HepG2 (cell line): ENCODE data around the gene ASTN1. TPM values are rescaled to one million over a fixed set of nuclear protein-coding genes. Genes with fewer than 3 reads are reported as not detected.

Experiments used
- ATAC-seq: fragments of 200-7000 bp; cut with Tn5 transposase; 3 replicates; pipeline ENCODE4 v1.9.1; 2020; ENCODE audit warnings: mild to moderate bottlenecking, moderate library complexity
- BruUV-seq: library from RNA; stranded (reverse); fragments of 400-500 nt; replicated peaks from 2 replicates; lab custom pipeline; 2021; lab: Mats Ljungman, UMichigan
- CTCF ChIA-PET: fragments of 300-600 bp; formaldehyde crosslinking; extraction: SDS; loops from one replicate; lab custom pipeline; 2021; ENCODE audit warnings: low total read pairs, inconsistent platforms, low intra/inter-chr PET ratio; lab: Yijun Ruan, JAX
- POLR2A ChIA-PET: fragments of 350-600 bp; sonication (Branson Sonifier 250); formaldehyde crosslinking; loops from one replicate; lab custom pipeline; 2020; ENCODE audit warnings: antibody characterized with exemption, inconsistent platforms; lab: Yijun Ruan, JAX
- DNase-seq: peaks from one replicate; pipeline ENCODE4 v3.0.0-alpha.2; 2015; ENCODE audit warnings: low spot score
- FAIRE-seq: peaks from 3 replicates; lab custom pipeline; 2011; peaks lifted over from hg19 to GRCh38; lab: Jason Lieb, UNC
- H2AFZ ChIP-seq: one replicate; pipeline ENCODE4 v1.6.1; 2011; ENCODE audit warnings: low read length, inconsistent platforms
- H3K27ac ChIP-seq: fragments of 300-600 bp; 3 replicates; pipeline ENCODE4 v1.8.0; 2011; ENCODE audit warnings: mixed run types, mild to moderate bottlenecking, mixed read lengths, low read length, inconsistent platforms; ENCODE audit not compliant: insufficient read depth; ENCODE audit errors: extremely low read length
- H3K27me3 ChIP-seq, 2 experiments: fragments of 200-600 bp in 1 of 2; 2 replicates in 1 of 2; 3 replicates in 1 of 2; pipeline versions ENCODE4 v1.6.0 to v1.8.0; 2011; ENCODE audit warnings: low read length in 2 of 2, mild to moderate bottlenecking in 2 of 2, moderate library complexity in 2 of 2, inconsistent platforms in 1 of 2; ENCODE audit not compliant: insufficient read depth in 2 of 2, control insufficient read depth in 1 of 2
- H3K36me3 ChIP-seq, 2 experiments: fragments of 200-600 bp in 1 of 2; replicated peaks in 1 of 2; 2 replicates in 1 of 2; 3 replicates in 1 of 2; pipeline versions ENCODE4 v1.5.1 to v1.8.0; 2011; ENCODE audit warnings: low read length in 2 of 2, inconsistent platforms in 1 of 2; ENCODE audit not compliant: insufficient read depth in 2 of 2, control insufficient read depth in 1 of 2
- H3K4me1 ChIP-seq: 2 replicates; pipeline ENCODE4 v1.5.1; 2012; ENCODE audit warnings: low read length, inconsistent platforms; ENCODE audit not compliant: insufficient read depth
- H3K4me2 ChIP-seq: 2 replicates; pipeline ENCODE4 v1.6.0; 2011; ENCODE audit warnings: low read depth, low read length, inconsistent platforms
- H3K4me3 ChIP-seq, 3 experiments: fragments of 200-600 bp in 1 of 3; sonication (generic), shearing (Covaris generic) in 1 of 3; replicated peaks in 1 of 3; 2 replicates each; pipeline ENCODE4 v1.5.1; 2011 to 2016; ENCODE audit warnings: low read length in 3 of 3, inconsistent platforms in 2 of 3, low read depth in 2 of 3, mild to moderate bottlenecking in 2 of 3, control low read depth in 1 of 3, mixed read lengths in 1 of 3; ENCODE audit not compliant: insufficient read depth in 1 of 3
- H3K79me2 ChIP-seq: one replicate; pipeline ENCODE4 v1.6.1; 2011; ENCODE audit warnings: low read length, inconsistent platforms; ENCODE audit not compliant: insufficient read depth
- H3K9ac ChIP-seq: 2 replicates; pipeline ENCODE4 v1.6.0; 2011; ENCODE audit warnings: mild to moderate bottlenecking, low read depth, low read length, inconsistent platforms; ENCODE audit not compliant: insufficient read depth
- H3K9me3 ChIP-seq: 2 replicates; pipeline ENCODE4 v1.5.1; 2012; ENCODE audit warnings: mild to moderate bottlenecking, low read length
- H4K20me1 ChIP-seq: 2 replicates; pipeline ENCODE4 v1.6.0; 2011; ENCODE audit warnings: inconsistent platforms, mild to moderate bottlenecking, low read length, moderate library complexity; ENCODE audit not compliant: insufficient read depth
- ASH2L ChIP-seq: fragments of 300-600, 200-600 bp; sonication (generic); IDR thresholded peaks from 2 replicates; pipeline ENCODE4 v1.7.0; 2017; ENCODE audit warnings: low read depth, mild to moderate bottlenecking, moderate library complexity, mixed read lengths, low read length; ENCODE audit not compliant: insufficient read length
- BHLHE40 ChIP-seq: IDR thresholded peaks from 2 replicates; pipeline ENCODE4 v1.6.1; 2011; ENCODE audit warnings: low read length, improper control_type of control experiment
- EED ChIP-seq: sonication (generic); formaldehyde crosslinking; IDR thresholded peaks from 2 replicates; pipeline ENCODE4 v1.5.0; 2020; ENCODE audit warnings: mild to moderate bottlenecking, missing genetic modification reagents
- KLF11 ChIP-seq: IDR thresholded peaks from 2 replicates; pipeline ENCODE4 v1.6.1; 2016; ENCODE audit warnings: missing compliant biosample characterization
- SP2 ChIP-seq: sonication (generic); formaldehyde crosslinking; IDR thresholded peaks from 2 replicates; pipeline ENCODE4 v1.5.1; 2020; ENCODE audit warnings: mild to moderate bottlenecking, missing genetic modification reagents
- U2AF2 ChIP-seq: fragments of 200-400 bp; formaldehyde crosslinking; IDR thresholded peaks from 2 replicates; pipeline ENCODE4 v1.6.1; 2017; ENCODE audit warnings: low read depth, mild to moderate bottlenecking, low read length
- WIZ ChIP-seq: sonication (generic); formaldehyde crosslinking; IDR thresholded peaks from 2 replicates; pipeline ENCODE4 v1.5.1; 2020; ENCODE audit warnings: mild to moderate bottlenecking, missing genetic modification reagents
- ZSCAN22 ChIP-seq: sonication (generic); formaldehyde crosslinking; IDR thresholded peaks from 2 replicates; pipeline ENCODE4 v1.4.0; 2020; ENCODE audit warnings: mild to moderate bottlenecking, missing genetic modification reagents
- WGBS: methylation state at CpG from one replicate; pipeline ENCODE4 v1.1.6; 2017; ENCODE audit warnings: low lambda C conversion rate; 5-methylcytosine and 5-hydroxymethylcytosine counted together
- in situ Hi-C: cut with HindIII; loops from 2 replicates; pipeline ENCODE4 v1.10.0; 2017; ENCODE audit warnings: low pct_unique_long_range_greater_than_20kb; ENCODE audit not compliant: extremely low pct_ligation_motif_present
- intact Hi-C: fragments of 100-400 bp; cut with micrococcal nuclease; formaldehyde crosslinking; loops from one replicate; pipeline ENCODE4 v1.10.0; 2022; ENCODE audit not compliant: unreplicated experiment
- polyA plus RNA-seq, 8 experiments: library from polyadenylated mRNA; depleted of rRNA in 3 of 8; stranded (reverse) in 7 of 8; unstranded in 1 of 8; fragments of >200 nt; fragmentation: Illumina TruSeq in 4 of 8; extraction: Trizol in 4 of 8; gene quantifications; 2 replicates each; pipeline versions ENCODE4 v1.2.1 to v1.2.3, GENCODE V29; 2011 to 2016; ENCODE audit warnings: low read depth in 4 of 8, missing spikeins in 1 of 8, mixed read lengths in 1 of 8; ENCODE audit not compliant: insufficient read depth in 1 of 8
- total RNA-seq, 5 experiments: library from RNA; depleted of rRNA; stranded (reverse); fragments of >200 nt; fragmentation: Illumina TruSeq; extraction: Trizol; gene quantifications; 2 replicates each; pipeline ENCODE4 v1.2.3, GENCODE V29; 2016; ENCODE audit warnings: low read depth in 1 of 5
- TF ChIP-seq, protein P1 (sequence below): conservative IDR thresholded peaks from 2 replicates; pipeline ENCODE4 v1.6.1; 2018; ENCODE audit warnings: missing genetic modification reagents
- TF ChIP-seq, protein P2 (sequence below): sonication (generic); formaldehyde crosslinking; IDR thresholded peaks from 2 replicates; pipeline ENCODE4 v1.8.0; 2022; ENCODE audit warnings: missing genetic modification reagents, mild to moderate bottlenecking, moderate library complexity, borderline replicate concordance
- TF ChIP-seq, protein P3 (sequence below): IDR thresholded peaks from 2 replicates; pipeline ENCODE4 v1.6.1; 2016; ENCODE audit warnings: mild to moderate bottlenecking

Gene ASTN1
- total and polyA plus RNA-seq, 2 of the 13 experiments (the other 11 are each of a cell fraction or from before 2014, with no cell fraction given) = not detected

DNA sequence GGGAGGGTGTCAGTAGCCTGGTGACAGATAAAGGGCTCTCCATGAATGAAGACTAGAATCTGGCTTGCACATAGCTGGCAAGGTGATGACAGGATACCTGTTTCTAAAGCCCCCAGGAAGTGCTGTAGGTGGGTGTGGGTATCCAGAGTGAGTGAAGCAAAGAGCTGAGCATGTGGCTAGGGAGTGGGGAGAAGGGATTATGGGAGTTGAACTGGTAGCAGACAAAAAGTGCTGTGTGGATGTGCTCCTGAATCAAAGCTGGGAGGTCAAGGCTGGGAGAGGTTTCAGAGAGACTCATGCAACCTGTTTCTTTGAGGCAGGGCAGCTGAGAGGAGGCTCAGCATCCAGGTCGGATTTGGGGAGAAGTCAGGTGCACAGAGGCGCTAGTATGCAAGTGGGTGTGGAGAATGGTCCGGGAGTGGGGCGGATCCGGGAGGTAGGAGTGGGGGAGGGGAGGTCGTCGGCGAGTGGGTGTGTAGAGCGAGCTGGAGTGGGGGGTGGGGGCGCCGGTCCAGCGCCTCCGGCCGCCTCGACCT is 600 bp downstream of the ASTN1 start:
- in situ Hi-C loops = no loop called here
- FAIRE-seq (no peak), ATAC-seq (no peak), DNase-seq (no peak)
- H3K4me3 ChIP-seq = no peak overlapping the region
- peaks cover 0 to 6% of the 10 kb centered on the region in 2 experiments; a peak in 1 of 5 replicates for H3K27me3 ChIP-seq
- no peaks in the 10 kb centered on the region for H3K79me2 ChIP-seq
- H2AFZ ChIP-seq = no peak overlapping the region
- H4K20me1 ChIP-seq = no peaks in the 10 kb centered on the region
- CTCF ChIA-PET = no interaction called here
- no peaks in the 10 kb centered on the region for H3K4me1 ChIP-seq
- H3K4me2 ChIP-seq = no peak overlapping the region
- intact Hi-C loops = no loop called here
- POLR2A ChIA-PET = no interaction called here
- BruUV-seq = no TSS peak
- TF ChIP-seq SP2 (CRISPR knock-in tag) (no peak), WIZ (CRISPR knock-in tag) (no peak)
- H3K27ac ChIP-seq = no peak overlapping the region
- 21% methylated on average over 5 of the region's 15 CpGs for WGBS
- H3K9ac ChIP-seq = no peak overlapping the region
- H3K36me3 ChIP-seq = no peaks in the 10 kb centered on the region
- H3K9me3 ChIP-seq = no peaks in the 10 kb centered on the region

DNA sequence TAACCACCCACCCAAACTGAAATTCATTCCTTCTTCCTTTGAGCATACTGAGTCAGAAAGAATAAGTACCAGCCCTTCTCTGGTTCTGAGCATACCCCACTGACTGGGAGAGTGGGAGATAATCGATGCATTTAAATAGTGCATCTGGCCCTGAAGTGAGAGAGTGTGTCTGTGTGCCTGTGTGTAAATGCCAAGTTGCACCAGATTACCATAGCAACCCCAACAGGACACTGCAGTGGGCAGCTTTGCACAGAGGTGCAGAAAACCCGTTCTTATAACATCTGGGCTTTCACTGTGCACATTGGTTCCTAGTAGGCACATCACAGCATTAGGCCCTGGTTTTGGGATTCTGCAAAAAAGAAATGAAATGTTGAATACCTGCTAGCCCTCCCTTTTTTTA is 2.3 kb downstream of the ASTN1 start:
- in situ Hi-C loops = no loop called here
- DNase-seq (no peak), ATAC-seq (no peak), FAIRE-seq (no peak)
- WGBS = 0% methylated on average over 1 of the region's 2 CpGs
- ChIA-PET CTCF (no interaction called here), POLR2A (no interaction called here)
- H3K27ac ChIP-seq = no peak overlapping the region
- no peak overlapping the region for H3K4me2 ChIP-seq
- BruUV-seq = no TSS peak
- H3K36me3 ChIP-seq = no peaks in the 10 kb centered on the region
- H3K79me2 ChIP-seq = no peaks in the 10 kb centered on the region
- intact Hi-C loops = no loop called here
- no peak overlapping the region for H2AFZ ChIP-seq
- no peak overlapping the region for H3K9ac ChIP-seq
- no peaks in the 10 kb centered on the region for H3K9me3 ChIP-seq
- H4K20me1 ChIP-seq = no peaks in the 10 kb centered on the region
- no peaks in the 10 kb centered on the region for H3K4me1 ChIP-seq
- H3K4me3 ChIP-seq = no peak overlapping the region
- peaks cover 0 to 6% of the 10 kb centered on the region in 2 experiments; a peak in 1 of 5 replicates for H3K27me3 ChIP-seq
- TF ChIP-seq EED (CRISPR knock-in tag) (no peak), ZSCAN22 (no peak), BHLHE40 (no peak), U2AF2 (no peak), KLF11 (CRISPR knock-in tag) (no peak), ASH2L (no peak)
- TF ChIP-seq, protein P1, sequence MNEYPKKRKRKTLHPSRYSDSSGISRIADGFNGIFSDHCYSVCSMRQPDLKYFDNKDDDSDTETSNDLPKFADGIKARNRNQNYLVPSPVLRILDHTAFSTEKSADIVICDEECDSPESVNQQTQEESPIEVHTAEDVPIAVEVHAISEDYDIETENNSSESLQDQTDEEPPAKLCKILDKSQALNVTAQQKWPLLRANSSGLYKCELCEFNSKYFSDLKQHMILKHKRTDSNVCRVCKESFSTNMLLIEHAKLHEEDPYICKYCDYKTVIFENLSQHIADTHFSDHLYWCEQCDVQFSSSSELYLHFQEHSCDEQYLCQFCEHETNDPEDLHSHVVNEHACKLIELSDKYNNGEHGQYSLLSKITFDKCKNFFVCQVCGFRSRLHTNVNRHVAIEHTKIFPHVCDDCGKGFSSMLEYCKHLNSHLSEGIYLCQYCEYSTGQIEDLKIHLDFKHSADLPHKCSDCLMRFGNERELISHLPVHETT (CRISPR knock-in tag) = no peak
- TF ChIP-seq, protein P2, sequence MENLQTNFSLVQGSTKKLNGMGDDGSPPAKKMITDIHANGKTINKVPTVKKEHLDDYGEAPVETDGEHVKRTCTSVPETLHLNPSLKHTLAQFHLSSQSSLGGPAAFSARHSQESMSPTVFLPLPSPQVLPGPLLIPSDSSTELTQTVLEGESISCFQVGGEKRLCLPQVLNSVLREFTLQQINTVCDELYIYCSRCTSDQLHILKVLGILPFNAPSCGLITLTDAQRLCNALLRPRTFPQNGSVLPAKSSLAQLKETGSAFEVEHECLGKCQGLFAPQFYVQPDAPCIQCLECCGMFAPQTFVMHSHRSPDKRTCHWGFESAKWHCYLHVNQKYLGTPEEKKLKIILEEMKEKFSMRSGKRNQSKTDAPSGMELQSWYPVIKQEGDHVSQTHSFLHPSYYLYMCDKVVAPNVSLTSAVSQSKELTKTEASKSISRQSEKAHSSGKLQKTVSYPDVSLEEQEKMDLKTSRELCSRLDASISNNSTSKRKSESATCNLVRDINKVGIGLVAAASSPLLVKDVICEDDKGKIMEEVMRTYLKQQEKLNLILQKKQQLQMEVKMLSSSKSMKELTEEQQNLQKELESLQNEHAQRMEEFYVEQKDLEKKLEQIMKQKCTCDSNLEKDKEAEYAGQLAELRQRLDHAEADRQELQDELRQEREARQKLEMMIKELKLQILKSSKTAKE (CRISPR knock-in tag) = no peak
- TF ChIP-seq, protein P3, sequence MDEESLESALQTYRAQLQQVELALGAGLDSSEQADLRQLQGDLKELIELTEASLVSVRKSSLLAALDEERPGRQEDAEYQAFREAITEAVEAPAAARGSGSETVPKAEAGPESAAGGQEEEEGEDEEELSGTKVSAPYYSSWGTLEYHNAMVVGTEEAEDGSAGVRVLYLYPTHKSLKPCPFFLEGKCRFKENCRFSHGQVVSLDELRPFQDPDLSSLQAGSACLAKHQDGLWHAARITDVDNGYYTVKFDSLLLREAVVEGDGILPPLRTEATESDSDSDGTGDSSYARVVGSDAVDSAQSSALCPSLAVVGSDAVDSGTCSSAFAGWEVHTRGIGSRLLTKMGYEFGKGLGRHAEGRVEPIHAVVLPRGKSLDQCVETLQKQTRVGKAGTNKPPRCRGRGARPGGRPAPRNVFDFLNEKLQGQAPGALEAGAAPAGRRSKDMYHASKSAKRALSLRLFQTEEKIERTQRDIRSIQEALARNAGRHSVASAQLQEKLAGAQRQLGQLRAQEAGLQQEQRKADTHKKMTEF (CRISPR knock-in tag) = no peak
